Activated CD4-positive, alpha-beta T cell treated with anti-CD3 and anti-CD28 coated beads, Interleukin-2, Interleukin-4, amounts not matched to agents 100 ng/mL and 50 ng/mL, durations not matched to agents 16 hours and 8 hours (primary cell): ENCODE measurements around the gene CHST11.

Source experiments
- DNase-seq: peaks from one replicate; pipeline ENCODE4 v3.0.0-alpha.2; 2020; ENCODE audit warnings: low spot score

CHST11 gene

GRCh38 chr12:104585448-104586055, 128.8 kb downstream of the CHST11 start:
- DNase-seq: no peak

- no peak for DNase-seq
Observed at GRCh38 chr12:104586351-104586919, 129.7 kb downstream of the CHST11 start.

GRCh38 chr12:104588047-104588920, 131.5 kb downstream of the CHST11 start:
- DNase-seq: no peak

GRCh38 chr12:104588921-104589590, 132.3 kb downstream of the CHST11 start:
- no peak for DNase-seq

- DNase-seq: no peak
Observed at GRCh38 chr12:104590022-104590421, 133.3 kb downstream of the CHST11 start.

- no peak for DNase-seq
Observed at GRCh38 chr12:104591257-104591885, 134.6 kb downstream of the CHST11 start.

- no peak for DNase-seq
Observed at GRCh38 chr12:104593482-104593881, 136.7 kb downstream of the CHST11 start.

- no peak for DNase-seq
Observed at GRCh38 chr12:104596134-104596799, 139.5 kb downstream of the CHST11 start.

GRCh38 chr12:104596898-104597843, 140.4 kb downstream of the CHST11 start:
- no peak for DNase-seq

- DNase-seq: no peak
Observed at GRCh38 chr12:104598342-104599271, 141.9 kb downstream of the CHST11 start.

GRCh38 chr12:104599272-104600035, 142.7 kb downstream of the CHST11 start:
- no peak for DNase-seq

- DNase-seq: no peak
Observed at GRCh38 chr12:104600036-104600712, 143.4 kb downstream of the CHST11 start.

- DNase-seq: no peak
Observed at GRCh38 chr12:104600790-104601739, 144.3 kb downstream of the CHST11 start.

- no peak for DNase-seq
Observed at GRCh38 chr12:104602406-104602805, 145.7 kb downstream of the CHST11 start.

GRCh38 chr12:104602896-104603295, 146.1 kb downstream of the CHST11 start:
- no peak for DNase-seq

GRCh38 chr12:104603545-104603973, 146.8 kb downstream of the CHST11 start:
- DNase-seq: peak; percentile 15
